NK-92 (cell line): Measurements from ENCODE around the gene PRR33.
"Not testable (repeated sequence)": the region's sequence is repeated elsewhere in the genome, so short reads cannot be mapped to it uniquely, and the experiment has no call there.

Experiments used
- DNase-seq: peaks from one replicate; lab custom pipeline; 2025; ENCODE audit not compliant: unreplicated experiment; lab: John Stamatoyannopoulos, UW

PRR33 gene

DNA sequence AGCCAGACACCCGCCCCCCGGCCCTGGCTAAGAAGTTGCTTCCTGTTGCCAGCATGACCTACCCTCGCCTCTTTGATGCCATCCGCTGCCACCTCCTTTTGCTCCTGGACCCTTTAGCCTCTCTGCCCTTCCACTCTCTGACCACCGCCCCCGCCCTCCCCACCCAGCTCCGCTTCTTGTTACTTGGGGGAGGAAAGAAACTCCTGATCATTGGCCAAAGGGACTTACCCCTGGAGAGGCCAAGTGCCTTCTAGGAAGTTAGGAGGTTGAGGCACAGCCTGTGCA is at the start of gene PRR33:
PRR33 (minus strand) TSS at position 65 of the 285 bp plus-strand sequence. CDS start 1,311 bp downstream, outside the sequence.
- no peak for DNase-seq

DNA sequence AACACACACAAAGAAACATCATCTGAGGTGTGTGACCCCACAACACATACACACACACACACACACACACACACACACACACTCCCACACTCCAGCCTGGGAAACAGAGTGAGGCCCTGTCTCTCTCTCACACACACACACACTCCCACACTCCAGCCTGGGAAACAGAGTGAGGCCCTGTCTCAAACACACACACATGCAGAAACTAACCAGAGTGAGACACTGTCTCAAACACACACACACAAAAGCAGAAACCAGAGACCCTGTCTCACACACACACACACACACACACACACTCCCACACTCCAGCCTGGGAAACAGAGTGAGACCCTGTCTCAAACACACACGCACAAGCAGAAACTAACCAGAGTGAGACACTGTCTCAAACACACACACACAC is 48.1 kb upstream of the PRR33 start:
- DNase-seq: not testable (repeated sequence)

DNA sequence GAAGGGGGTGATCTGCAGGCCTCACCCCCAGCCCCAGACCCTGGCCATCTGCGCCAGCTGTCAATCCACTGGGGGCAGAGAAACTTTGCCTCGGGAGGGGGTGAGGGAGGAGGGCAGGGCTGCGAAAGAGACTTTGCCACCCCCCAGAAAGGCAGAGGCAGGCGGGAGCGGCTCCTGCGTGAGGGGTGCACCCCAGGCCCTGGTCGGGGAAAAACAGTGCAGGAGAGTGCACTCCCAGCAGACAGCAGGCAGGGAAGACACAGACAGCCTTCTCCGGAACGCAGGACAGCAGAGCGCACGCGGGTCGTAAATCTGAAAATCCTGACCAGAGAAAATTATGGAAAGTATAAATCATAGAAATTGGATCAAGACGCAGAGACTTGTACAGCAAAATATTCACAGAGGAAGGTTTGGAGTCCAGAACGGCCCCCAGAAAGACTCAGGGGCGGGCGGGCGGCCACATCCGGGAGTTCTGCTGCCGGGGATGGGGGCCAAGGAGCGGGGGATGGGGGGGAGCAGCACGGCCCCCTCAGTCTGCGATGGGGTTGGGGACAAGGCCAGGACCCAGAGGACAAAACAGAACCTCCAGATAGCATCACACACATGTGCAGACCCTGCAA is 47.4 kb upstream of the PRR33 start:
- no peak for DNase-seq

DNA sequence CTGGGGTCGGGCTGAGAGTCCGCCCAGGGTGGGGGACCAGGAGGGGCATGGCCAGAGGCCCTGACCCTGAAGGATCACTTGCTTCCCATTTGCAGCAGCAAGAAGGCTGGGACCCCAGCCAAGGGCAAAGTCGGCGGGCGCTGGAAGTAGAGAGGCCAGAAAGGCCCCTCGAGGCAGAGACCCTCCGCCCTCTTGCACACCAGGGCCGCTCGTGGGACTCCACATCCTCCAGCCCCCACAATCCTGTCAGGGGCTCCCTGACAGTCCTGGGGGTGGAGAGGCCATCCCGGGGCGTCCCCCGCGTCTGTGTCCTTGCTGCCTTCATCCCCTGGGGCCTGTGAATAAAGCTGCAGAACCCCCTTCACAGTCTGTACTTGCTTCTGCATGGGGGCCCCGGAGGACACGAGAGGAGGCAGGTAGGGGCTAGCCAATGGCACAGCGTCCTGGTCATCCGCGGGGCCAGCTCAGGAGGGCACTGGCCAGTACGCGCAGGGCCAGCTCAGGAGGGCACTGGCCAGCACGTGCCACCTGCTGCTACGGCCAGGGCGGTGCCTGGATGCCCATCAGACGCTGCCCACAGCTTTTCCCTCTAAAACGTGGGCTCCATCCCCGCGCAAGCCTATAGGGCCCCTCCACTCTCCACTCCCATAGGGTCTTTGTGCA is 46.8 kb upstream of the PRR33 start:
- no peak for DNase-seq

DNA sequence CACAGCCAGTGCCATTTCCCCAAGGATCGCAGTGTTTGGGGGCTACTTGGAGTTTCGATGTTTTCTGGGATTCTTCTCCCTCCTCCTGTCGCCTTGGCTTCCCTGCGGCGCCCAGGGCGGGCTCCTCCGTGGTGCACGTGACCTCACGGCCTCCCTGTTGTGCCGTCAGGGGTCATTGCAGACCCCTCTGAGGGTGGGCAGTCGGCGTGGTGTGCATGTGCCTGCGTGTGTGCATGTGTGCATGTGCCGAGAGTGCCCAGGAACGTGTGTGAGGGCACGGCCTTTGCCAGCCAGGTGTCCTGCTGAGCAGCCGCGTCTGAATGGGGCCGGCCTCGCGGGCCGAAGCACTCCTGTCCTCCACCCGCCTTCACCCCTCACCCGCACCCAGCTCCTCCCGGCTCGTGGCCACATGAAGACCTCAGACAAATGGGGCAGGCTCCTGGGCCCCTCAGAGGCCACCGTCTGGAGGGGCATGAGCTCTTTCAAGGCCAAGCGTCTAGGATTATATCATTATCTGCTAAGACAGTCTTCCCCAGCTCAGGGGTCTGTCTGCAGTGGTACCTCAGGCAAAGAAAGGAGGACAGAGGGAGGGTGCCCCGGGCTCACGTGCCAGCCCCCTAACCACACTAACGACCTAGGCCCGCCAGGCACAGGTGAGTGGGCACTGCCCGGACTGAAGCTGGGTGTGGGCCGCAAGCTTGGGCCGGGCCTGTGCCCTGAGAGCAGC is 46.1 kb upstream of the PRR33 start:
- no peak for DNase-seq

DNA sequence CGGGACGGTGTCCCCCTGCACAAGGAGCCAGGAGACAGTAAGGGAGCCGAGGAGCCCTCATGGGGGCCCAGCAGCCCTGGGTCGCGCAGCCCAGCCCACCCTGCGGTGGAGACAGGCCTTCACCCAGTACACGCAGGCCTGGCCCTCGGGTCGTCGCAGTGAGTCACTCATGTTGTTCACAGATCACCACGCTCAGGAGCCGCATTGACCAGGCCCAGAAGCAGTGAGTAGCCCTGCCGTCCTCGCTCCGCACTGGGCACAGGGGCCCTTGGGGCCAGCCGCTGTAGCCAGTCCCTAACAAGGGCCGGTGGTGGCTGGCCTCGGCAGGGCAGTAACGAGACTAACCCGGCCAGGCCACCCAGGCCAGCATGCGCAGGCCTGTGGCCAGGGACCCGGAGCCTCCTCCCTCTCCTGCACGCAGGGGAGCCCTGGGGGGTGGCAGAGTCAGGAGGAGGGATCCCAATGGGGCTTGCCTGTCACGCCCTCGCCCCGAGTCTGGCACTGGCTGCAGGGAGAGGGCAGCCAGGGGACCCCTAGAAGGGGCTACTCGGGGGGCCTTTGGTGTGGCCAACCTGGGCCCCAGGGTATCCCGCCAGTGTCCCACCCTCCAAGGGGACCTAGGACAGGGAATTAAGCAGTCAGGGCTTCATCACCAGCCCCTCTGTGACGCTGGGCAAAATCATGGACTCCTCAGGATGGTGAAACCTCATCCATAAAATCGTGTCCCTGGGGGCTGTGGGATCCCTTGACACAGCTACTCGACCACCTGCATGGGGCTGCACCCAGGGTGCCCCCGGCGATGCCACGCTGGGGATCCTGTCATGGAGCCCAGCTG is 45.3 kb upstream of the PRR33 start:
- DNase-seq: no peak

DNA sequence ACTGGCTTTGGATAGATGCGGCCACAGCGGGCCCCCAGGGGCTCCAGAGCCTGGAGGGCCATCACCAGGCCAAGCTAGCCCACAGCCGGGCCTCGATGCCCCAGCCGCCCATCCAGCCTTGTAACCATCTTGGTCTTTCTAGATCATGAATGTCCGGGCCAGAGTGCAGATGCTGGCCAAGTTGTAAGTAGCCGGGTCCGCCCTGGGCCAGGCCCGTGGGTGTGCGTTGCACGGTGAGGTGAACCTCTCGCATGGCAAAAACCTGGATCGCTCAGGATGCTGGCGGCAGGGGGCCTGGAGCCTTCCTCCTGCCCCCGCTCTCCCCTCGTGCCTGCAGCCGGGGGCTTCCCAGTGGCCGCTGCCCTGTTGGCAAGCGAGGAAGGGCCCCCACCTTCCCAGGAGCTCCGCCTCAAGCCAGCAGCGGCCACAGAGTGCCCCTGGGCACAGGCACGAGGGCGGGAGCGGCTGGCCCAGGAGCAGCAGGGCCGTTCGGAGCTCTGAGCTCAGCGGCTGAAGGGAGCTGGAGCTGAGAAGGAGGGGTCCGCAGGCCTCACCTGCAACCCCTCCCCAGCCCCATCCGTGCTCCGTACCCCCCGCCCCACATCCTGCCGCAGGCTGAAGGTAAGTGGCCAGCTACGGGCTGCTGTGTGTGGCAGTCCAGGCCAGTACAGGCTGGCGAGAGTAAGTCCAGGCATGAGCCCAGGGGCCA is 44.5 kb upstream of the PRR33 start:
- DNase-seq: no peak

DNA sequence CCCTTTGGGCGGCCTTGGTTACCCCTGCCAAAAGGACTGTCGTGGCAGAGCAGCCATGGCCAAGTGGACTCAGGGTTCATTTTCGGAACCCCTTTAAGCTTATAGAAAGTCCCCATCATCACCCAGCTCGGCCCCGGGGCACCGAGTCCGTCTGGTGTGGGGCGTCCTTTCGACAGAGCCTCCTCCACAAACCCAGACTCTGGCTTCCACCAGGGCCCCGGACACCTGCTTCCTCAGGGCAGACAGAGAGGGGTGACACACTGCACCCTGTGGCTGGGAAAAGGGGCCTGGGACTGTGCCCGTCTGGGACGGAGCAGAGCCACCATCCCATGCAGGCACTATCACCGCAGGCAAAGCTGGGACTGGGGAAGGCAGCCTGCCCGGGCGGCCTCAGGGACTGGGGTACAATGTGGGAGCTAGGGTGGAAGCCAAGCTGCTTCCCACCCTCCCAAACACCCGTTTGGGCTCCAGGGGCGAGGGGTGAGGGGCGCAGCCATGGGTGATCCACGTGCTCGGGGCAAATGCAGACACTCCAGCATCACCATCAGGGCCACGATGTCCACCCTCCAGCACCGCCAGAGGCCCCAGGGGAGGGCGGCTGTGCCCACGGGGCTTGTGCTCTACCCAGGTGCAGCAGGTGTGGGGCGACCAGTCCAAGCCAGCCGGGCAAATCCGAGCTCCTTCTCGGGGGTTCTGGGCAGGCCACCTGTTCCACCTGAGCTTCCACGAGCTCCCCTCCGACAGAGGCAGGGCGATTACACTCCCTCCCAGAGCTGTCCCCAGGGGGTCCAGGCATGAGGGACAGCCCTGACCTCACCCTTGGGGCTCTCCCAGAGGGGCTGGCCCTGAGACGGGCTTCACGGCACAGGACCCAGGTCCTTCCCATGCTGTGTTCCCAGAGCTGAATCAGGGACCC is 43.7 kb upstream of the PRR33 start:
- no peak for DNase-seq

DNA sequence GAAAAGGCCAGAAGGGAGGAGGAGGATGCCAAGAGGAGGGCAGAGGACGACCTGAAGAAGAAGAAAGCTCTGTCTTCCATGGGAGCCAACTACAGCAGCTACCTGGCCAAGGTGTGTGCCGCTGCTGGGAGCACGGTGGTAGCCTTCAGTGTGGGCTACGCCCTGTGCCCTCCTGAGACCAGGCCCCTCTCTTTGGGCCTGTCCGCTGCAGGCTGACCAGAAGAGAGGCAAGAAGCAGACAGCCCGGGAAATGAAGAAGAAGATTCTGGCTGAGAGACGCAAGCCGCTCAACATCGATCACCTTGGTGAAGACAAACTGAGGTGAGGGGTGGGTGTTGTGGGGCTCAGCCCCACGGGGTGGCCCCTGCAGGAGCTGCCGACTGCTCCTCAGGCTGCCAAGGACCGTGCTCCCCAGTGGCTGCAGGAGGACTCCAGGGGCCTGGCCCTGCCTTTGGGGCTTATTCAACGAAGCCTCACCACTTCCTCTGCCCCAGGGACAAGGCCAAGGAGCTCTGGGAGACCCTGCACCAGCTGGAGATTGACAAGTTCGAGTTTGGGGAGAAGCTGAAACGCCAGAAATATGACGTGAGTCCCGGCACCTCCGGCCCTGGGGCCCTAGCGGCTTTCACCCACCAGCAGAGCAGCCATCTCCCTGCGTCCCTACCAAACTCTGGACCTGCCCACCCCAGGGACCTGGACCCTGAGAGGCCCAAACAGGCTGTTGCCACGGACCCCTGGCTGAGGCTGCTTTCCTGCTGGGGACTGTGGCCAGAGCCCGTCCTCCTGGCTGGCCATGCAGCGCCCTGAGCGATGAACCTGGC is 42.9 kb upstream of the PRR33 start:
- no peak for DNase-seq

DNA sequence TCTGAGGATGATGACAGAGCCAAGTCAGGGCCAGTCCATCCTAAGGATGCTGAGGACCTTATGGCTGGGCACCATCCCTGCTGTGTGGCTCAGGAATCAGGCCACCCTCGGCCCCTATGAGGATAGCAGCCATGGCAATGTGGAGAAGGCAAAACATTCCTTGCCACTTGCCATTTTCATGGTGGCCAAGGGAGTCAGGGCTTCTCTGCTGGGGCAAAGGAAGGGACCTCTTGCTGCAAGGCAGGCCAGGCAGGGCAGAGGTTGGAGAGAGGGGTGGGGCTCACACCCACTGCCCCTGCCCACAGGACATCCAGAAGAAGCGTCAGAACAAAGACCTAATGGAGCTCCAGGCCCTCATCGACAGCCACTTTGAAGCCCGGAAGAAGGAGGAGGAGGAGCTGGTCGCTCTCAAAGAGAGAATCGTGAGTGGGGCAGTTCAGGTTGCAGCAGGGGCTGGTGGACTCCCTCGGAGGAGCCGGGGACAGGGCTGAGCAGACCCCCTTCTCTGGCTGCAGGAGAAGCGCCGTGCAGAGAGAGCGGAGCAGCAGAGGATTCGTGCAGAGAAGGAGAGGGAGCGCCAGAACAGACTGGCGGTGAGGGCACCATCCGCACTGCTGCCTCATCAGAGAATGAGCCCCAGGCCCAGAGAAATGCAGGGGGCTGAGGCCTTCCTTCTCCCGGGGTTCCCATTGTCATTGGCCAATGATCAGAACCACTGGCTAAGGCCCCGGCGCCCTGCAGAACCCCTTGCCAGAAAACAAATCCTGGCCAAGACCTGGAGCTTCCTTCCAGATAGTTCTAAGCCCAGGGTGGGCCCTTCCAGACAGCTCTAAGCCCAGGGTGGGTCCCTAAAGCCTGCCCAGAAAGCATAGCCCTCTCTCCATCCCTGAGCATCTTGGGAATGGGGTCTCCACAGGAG is 42.0 kb upstream of the PRR33 start:
- DNase-seq: no peak

DNA sequence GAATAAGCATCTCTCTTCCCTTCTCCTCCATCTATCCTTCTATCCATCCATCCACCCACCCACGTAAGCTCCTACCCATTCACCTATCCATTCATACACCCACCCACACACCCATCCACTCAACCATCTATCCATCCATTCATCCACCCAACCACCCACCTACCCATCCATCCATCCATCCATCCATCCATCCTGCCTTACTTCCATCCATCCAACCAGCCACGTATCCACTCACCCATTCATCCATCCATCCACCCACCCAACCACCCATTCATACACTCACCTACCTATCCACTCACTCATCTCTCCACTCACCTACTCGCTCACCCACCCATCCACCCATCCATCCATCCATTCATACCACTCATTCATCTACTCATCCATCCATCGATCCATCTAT is 41.0 kb upstream of the PRR33 start:
- no peak for DNase-seq

DNA sequence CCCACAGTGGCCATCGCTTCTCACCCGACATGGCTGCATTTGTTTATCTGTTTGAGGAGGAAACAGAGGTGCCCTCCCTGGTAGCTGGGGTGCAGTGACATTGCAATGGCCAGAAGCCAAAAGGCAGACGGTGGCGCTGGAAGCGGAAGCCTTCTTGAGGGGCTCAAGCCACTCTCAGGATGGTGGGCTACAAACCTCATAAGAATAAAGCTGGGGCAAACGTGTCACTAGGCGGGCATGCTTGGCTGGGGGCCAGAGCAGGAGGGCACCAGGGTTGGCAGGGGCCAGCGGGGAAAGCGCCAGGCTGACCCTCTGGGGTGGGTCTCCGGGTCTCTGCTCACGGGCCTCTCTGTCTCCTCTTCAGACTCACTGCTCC is 40.4 kb upstream of the PRR33 start:
- no peak for DNase-seq

DNA sequence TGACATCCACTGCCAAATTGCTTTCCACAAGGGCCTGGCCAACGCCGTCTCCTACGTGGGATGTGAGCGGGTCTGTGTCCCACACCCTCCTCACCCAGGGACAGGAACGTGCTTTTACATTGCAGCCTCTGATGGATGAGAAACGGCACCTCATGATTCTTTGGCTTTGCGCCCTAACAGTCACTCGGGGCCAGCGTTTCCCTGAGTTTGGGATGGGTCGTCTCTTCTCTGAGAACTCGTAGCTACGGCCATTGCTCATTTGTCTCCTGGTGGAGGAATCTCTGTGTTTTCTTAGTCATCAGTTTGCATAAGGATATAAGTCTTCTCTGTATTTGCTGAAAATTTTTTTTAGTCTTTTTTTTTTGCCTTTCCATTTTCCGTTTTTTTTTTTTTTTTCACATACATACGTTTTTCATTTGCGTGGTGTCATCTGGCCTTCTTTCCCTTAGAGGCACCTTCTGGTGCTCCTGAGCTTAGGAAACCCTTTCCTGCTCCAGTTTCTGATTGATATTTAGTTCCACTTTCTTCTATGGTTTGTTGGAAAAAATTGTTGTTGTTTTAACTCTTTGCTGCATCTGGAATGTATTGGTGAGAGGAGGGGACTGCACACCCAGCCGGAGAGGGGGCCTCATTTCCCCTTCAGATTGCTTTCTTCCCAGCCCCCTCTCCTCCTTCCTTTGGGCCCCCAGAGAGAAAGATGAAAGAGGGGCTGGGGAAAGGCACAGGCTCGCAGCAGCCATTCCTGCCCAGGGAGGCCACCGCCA is 39.8 kb upstream of the PRR33 start:
- no peak for DNase-seq

DNA sequence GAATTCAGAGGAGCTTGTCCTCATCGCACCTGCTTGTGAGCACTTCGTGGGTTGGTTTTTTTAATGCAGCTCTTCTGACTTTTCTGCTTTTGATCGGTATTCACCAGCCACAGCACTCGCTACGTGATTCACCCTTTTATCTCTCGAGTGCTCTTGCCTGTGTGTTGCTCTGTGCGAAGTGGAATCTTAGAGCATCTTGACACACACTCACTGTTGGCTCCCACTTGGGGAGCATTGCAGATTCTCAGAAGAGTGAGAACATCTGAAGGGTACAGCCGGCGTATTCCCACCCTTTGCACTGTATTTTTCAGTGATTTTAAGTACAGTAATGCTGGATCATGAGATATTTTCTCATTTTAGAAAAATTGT is 38.8 kb upstream of the PRR33 start:
- no peak for DNase-seq

DNA sequence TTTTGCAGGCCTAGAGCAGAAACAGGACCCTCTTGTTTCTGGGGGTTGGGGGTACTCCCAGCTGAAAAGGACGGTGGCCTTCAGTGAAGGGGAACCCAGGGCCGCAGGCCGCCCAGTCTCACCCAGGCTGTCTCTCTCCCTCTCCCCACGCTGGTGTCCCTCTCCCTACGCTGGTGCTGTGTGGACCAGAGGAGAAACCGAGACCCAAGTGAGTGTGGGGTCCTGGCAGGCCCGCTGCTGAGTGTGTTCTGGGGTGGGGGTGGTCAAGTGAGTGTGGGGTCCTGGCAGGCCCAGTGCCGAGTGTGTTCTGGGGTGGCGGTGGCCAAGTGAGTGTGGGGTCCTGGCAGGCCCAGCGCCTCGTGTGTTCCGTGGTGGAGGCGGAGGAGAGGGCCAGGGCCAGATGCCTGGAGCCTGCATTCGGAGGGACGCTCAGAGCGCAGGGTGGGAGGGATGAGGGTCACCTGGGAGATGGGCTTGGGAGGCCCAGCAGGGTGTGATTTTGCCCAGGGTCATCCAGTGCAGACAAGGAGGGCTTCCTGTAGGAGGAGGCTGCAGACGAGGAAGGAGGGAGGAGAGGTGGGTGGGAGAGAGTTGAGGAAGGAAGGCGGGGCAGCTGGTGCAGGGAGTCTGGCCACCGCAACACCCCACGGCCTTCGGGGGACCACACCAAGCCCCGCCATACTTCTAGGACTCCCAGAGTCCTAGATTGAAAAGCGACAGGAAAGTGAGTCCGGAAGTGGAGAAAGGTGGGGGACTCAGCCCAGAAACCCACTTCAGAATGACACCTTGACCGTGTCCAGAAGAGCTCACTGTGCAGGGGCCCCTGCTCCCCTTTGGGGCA is 38.1 kb upstream of the PRR33 start:
- DNase-seq: no peak

DNA sequence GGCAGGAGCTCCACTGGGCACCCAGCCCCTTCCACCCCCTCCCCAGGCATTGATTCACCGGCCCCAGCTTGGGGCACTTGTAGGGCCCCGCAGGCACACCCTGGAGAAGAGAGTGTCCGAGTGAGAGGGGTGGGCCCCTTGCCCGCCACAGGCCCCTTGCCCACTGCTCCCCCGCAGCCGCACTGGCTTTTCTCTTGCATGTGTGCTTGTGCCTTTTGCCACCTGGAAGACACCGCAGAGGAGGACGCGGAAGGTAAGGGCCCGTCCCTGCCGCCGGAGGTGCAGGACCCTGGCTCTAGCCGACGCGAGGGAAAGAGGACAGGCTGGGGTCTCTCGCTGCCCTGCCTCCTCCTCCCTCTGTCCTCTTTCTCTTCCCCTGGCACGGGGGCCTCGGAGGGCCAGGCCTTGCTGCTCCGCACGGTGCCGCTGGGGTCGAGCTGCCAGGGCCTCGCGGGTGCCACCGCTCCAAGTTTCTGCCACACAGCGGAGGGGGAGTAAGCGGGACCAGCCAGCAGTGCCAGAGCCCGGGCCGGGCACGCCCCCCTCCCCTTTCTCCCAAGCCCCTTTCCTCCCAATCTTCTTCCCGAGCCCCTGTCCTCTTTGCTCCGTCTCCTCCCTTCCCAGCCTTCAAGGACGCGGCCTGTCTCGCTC is 37.3 kb upstream of the PRR33 start:
- no peak for DNase-seq
